Testis (tissue), 2 donors: ENCODE measurements around the gene KRTAP10-9.

Source experiments
- POLR2A ChIP-seq: fragments of 450-650 bp; IDR thresholded peaks from one replicate; pipeline ENCODE4 v1.6.1; 2017; ENCODE audit warnings: antibody characterized with exemption, mild to moderate bottlenecking, moderate library complexity
- TF ChIP-seq, protein P1 (sequence below), 3 experiments: fragments of 450-650 bp in 2 of 3; fragments of 200-600 bp in 1 of 3; sonication (generic) in 1 of 3; IDR thresholded peaks; one replicate each; pipeline ENCODE4 v1.5.1; 2016 to 2019; ENCODE audit warnings: antibody characterized with exemption in 3 of 3, mild to moderate bottlenecking in 2 of 3, moderate library complexity in 1 of 3

DNA sequence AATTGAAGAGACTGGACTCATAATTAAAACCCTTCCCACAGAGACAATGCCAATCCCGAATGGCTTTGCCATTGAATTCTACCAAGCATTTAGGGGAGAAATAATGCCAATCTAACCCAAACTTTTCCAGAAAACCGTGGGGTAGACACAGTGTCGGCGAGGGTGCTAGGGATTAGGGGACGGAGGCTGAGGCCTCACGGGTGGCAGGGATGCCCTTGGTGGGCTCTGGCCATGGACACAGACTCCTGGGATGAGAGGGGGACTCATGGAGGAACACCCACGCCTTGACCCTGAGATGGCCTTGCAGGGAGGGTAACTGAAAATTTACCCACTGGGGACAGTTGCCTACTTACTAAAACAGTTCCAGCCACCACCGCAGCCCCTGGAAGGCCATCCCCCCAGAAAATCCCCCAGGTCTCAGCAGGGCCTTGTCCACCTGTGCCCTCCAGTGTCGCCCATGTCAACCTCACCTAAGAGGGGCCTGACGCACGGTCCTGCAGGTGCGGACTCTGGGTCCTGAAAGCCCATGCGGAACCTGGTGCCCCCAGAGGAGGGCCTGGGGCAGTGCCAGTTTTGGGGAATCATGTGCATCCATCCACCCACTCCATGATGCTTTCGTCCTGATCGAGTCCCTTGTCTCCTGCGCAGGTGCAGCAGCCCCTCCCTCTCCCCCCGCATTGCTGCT lies 48.4 kb upstream of the KRTAP10-9 start:
- TF ChIP-seq, protein P1, sequence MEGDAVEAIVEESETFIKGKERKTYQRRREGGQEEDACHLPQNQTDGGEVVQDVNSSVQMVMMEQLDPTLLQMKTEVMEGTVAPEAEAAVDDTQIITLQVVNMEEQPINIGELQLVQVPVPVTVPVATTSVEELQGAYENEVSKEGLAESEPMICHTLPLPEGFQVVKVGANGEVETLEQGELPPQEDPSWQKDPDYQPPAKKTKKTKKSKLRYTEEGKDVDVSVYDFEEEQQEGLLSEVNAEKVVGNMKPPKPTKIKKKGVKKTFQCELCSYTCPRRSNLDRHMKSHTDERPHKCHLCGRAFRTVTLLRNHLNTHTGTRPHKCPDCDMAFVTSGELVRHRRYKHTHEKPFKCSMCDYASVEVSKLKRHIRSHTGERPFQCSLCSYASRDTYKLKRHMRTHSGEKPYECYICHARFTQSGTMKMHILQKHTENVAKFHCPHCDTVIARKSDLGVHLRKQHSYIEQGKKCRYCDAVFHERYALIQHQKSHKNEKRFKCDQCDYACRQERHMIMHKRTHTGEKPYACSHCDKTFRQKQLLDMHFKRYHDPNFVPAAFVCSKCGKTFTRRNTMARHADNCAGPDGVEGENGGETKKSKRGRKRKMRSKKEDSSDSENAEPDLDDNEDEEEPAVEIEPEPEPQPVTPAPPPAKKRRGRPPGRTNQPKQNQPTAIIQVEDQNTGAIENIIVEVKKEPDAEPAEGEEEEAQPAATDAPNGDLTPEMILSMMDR (IDR thresholded peaks at IDR 0.05) = no peak
- no peak for TF ChIP-seq POLR2A
